SU-DHL-6 (cell line): ENCODE measurements around the gene VPS4B.

Source experiments
- CTCF ChIP-seq: fragments of 200-600 bp; sonication (generic); IDR thresholded peaks from one replicate; pipeline ENCODE4 v1.5.1; 2017; ENCODE audit warnings: antibody characterized with exemption, mild to moderate bottlenecking, low read length, moderate library complexity; ENCODE audit not compliant: insufficient read depth, poor library complexity, severe bottlenecking
- EZH2phosphoT487 ChIP-seq: fragments of 200-600 bp; sonication (generic), shearing (Covaris generic); conservative IDR thresholded peaks from 2 replicates; pipeline ENCODE4 v1.6.1; 2018; ENCODE audit warnings: mild to moderate bottlenecking, antibody characterized with exemption, low read length, moderate library complexity, mixed read lengths

GRCh38 chr18:63440881-63441280 lies 18.6 kb upstream of the VPS4B start:
- TF ChIP-seq CTCF (no peak), EZH2phosphoT487 (no peak)
